PC-9 (cell line): Measurements from ENCODE around the gene PITPNC1. TPM values are rescaled to one million over a fixed set of nuclear protein-coding genes. Genes with fewer than 3 reads are reported as not detected.
"Not testable (repeated sequence)": the region's sequence is repeated elsewhere in the genome, so short reads cannot be mapped to it uniquely, and the experiment has no call there.

Experiments
- BruUV-seq: library from RNA; stranded (reverse); fragments of 400-500 nt; replicated peaks from 2 replicates; lab custom pipeline; 2021; lab: Mats Ljungman, UMichigan
- CTCF ChIA-PET: fragments of 300-600 bp; sonication (Branson Sonifier 250); formaldehyde crosslinking; loops from one replicate; lab custom pipeline; 2022; ENCODE audit warnings: antibody characterized with exemption; lab: Charles Lee
- POLR2A ChIA-PET: fragments of 300-600 bp; sonication (Branson Sonifier 250); formaldehyde crosslinking; loops from one replicate; lab custom pipeline; 2022; ENCODE audit warnings: antibody characterized with exemption; ENCODE audit not compliant: unreplicated experiment; lab: Charles Lee
- DNase-seq, 2 experiments: peaks; one replicate each; pipeline versions ENCODE4 v3.0.0 to v3.0.0-alpha.2; 2015 to 2022; ENCODE audit warnings: mixed read lengths in 1 of 2
- H2AFZ ChIP-seq: fragments of 200-600 bp; sonication (generic); 2 replicates; pipeline ENCODE4 v1.8.1; 2017; ENCODE audit warnings: antibody characterized with exemption
- H3F3A ChIP-seq: fragments of 200-600 bp; sonication (generic); 2 replicates; pipeline ENCODE4 v1.8.1; 2017; ENCODE audit warnings: antibody characterized with exemption, mild to moderate bottlenecking, low read depth; ENCODE audit not compliant: insufficient read depth
- H3K27ac ChIP-seq: fragments of 200-600 bp; sonication (generic); 2 replicates; pipeline ENCODE4 v1.6.1; 2016; ENCODE audit warnings: mixed run types
- H3K27me3 ChIP-seq: fragments of 200-600 bp; sonication (generic); 2 replicates; pipeline ENCODE4 v1.6.1; 2016; ENCODE audit warnings: low read depth, mixed run types; ENCODE audit not compliant: insufficient read depth
- H3K36me3 ChIP-seq: fragments of 200-600 bp; sonication (generic); 2 replicates; pipeline ENCODE4 v1.6.1; 2016; ENCODE audit warnings: low read depth, mixed run types
- H3K4me1 ChIP-seq: fragments of 200-600 bp; sonication (generic); replicated peaks from 2 replicates; pipeline ENCODE4 v1.6.1; 2016; ENCODE audit warnings: mixed run types; ENCODE audit not compliant: insufficient read depth
- H3K4me2 ChIP-seq: fragments of 200-600 bp; sonication (generic); 2 replicates; pipeline ENCODE4 v1.6.1; 2017; ENCODE audit warnings: mixed run types
- H3K4me3 ChIP-seq: fragments of 200-600 bp; sonication (generic); 2 replicates; pipeline ENCODE4 v1.6.1; 2016; ENCODE audit warnings: mixed run types
- H3K79me2 ChIP-seq: fragments of 200-600 bp; sonication (generic); 2 replicates; pipeline ENCODE4 v1.6.1; 2017; ENCODE audit warnings: low read depth, mixed run types
- H3K9me2 ChIP-seq: fragments of 200-600 bp; sonication (generic); 2 replicates; pipeline ENCODE4 v1.8.1; 2017; ENCODE audit warnings: mild to moderate bottlenecking; ENCODE audit not compliant: insufficient read depth
- H3K9me3 ChIP-seq: fragments of 200-600 bp; sonication (generic); 2 replicates; pipeline ENCODE4 v1.8.1; 2016; ENCODE audit warnings: low read depth; ENCODE audit not compliant: insufficient read depth
- H4K20me1 ChIP-seq: fragments of 200-600 bp; sonication (generic); 2 replicates; pipeline ENCODE4 v1.8.1; 2017; ENCODE audit not compliant: insufficient read depth
- CTCF ChIP-seq: fragments of 200-600 bp; sonication (generic); conservative IDR thresholded peaks from 2 replicates; pipeline ENCODE4 v1.6.1; 2017; ENCODE audit warnings: mixed run types, antibody characterized with exemption, mild to moderate bottlenecking, moderate library complexity
- EZH2 ChIP-seq: fragments of 200-600 bp; sonication (generic); IDR thresholded peaks from 2 replicates; pipeline ENCODE4 v1.8.0; 2017; ENCODE audit warnings: antibody characterized with exemption, low read depth
- intact Hi-C: fragments of 100-400 bp; cut with micrococcal nuclease; formaldehyde crosslinking; loops from one replicate; pipeline ENCODE4 v1.10.0; 2022; ENCODE audit not compliant: unreplicated experiment
- total RNA-seq: library from RNA; stranded (reverse); gene quantifications from 2 replicates; pipeline ENCODE4 v1.2.3, GENCODE V29; 2021

PITPNC1 gene
- total RNA-seq, 1 experiment from 2014 or later, result 6.0 TPM

DNA sequence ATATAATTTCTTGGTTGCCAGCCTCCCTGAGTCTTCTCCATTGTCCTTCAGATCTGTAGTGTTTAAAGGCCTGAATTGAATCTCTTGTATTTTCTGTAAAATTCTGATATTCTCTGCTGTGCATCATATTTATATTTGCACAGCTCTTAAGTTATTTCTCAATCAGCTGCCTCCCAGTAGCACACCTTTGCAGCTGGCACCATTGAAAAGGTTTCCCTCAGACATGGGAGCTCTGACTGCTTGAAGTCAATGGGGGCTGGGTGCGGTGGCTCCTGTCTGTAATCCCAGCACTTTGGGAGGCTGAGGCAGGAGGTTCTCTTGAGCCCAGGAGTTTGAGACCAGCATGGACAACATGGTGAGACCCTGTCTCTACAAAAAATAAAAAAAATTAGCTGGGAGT, 40.4 kb downstream of the PITPNC1 start:
- intact Hi-C loops, result no loop called here
- Histone ChIP-seq H3K4me1 (peaks cover 15% of the 10 kb centered on the region), H3K27ac (no peak overlapping the region)

GRCh38 chr17:67420994-67421393, 43.9 kb downstream of the PITPNC1 start:
- Histone ChIP-seq H3K4me3 (no peak overlapping the region), H2AFZ (no peak overlapping the region), H3K9me2 (no peaks in the 10 kb centered on the region), H3K79me2 (0 out of 2 replicates have a peak, but pooled peaks cover 6% of the 10 kb centered on the region), H3K27ac (peak overlapping the region; percentile 93), H3K4me1 (peaks cover 22% of the 10 kb centered on the region), H3F3A (peaks cover 23% of the 10 kb centered on the region), H3K36me3 (no peaks in the 10 kb centered on the region), H3K27me3 (no peaks in the 10 kb centered on the region), H3K9me3 (no peaks in the 10 kb centered on the region; the same call in 1 of the 2 replicates), H4K20me1 (no peaks in the 10 kb centered on the region), H3K4me2 (peak overlapping the region; percentile 38; the same call in 1 of the 2 replicates)
- intact Hi-C loops, result no loop called here
- CTCF ChIA-PET, result no interaction called here
- BruUV-seq, result no TSS peak
- no peak for DNase-seq
- no peak for TF ChIP-seq EZH2
- TF ChIP-seq CTCF, result no peak
- POLR2A ChIA-PET, result no interaction called here

More for the DNA sequence above, 40.4 kb downstream of the PITPNC1 start:
- H3K9me3 ChIP-seq, result no peaks in the 10 kb centered on the region; the same call in 1 of the 2 replicates
- H4K20me1 ChIP-seq, result no peaks in the 10 kb centered on the region
- DNase-seq, result no peak
- H3K4me2 ChIP-seq, result no peak overlapping the region
- H3K9me2 ChIP-seq, result no peaks in the 10 kb centered on the region
- no peaks in the 10 kb centered on the region for H3K79me2 ChIP-seq
- TF ChIP-seq EZH2, result no peak
- no peak for TF ChIP-seq CTCF
- peaks cover 15% of the 10 kb centered on the region for H3F3A ChIP-seq
- ChIA-PET POLR2A (no interaction called here), CTCF (interaction anchor here (0.6 kb wide), 1 partner anchor 19 kb away, joined by 13 read pairs; no protein-coding TSS in a partner anchor)
- no TSS peak for BruUV-seq
- H3K27me3 ChIP-seq, result no peaks in the 10 kb centered on the region
- no peak overlapping the region for H2AFZ ChIP-seq
- no peak overlapping the region for H3K4me3 ChIP-seq
- no peaks in the 10 kb centered on the region for H3K36me3 ChIP-seq

GRCh38 chr17:67421869-67422273, 44.8 kb downstream of the PITPNC1 start:
- Histone ChIP-seq H4K20me1 (no peaks in the 10 kb centered on the region), H3K4me3 (no peak overlapping the region)

DNA sequence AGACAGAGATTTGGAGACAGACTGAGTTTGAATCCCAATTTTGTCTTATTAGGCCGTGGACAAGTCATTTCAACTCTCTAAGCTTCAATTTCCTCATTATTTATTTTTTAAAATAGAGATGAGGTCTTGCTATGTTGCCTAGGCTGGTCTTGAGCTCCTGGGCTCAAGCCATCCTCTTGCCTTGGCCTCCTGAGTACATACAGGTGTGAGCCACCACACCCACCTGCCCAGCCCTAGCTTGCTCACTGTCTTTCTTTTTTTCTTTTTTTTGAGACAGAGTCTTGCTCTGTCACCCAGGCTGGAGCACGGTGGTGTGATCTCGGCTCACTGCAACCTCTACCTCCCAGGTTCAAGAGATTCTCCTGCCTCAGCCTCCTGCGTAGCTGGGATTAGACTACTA, 45.2 kb downstream of the PITPNC1 start:
- H3K27me3 ChIP-seq, H2AFZ ChIP-seq, H4K20me1 ChIP-seq, H3K9me2 ChIP-seq, H3K79me2 ChIP-seq, H3K9me3 ChIP-seq, H3K4me3 ChIP-seq, H3K36me3 ChIP-seq: not testable (repeated sequence)
- Histone ChIP-seq H3K4me2 (peak overlapping the region; percentile 43), H3K4me1 (peaks cover 22% of the 10 kb centered on the region), H3F3A (peaks cover 23% of the 10 kb centered on the region), H3K27ac (peak overlapping the region; percentile 93)
- ChIA-PET POLR2A (interaction anchor here (0.5 to 0.9 kb wide), 4 partner anchors 9 to 417 kb away, joined by 3 to 13 read pairs (median 4); no protein-coding TSS in a partner anchor), CTCF (interaction anchor here (0.9 kb wide), 2 partner anchors 9 to 35 kb away, joined by 3 read pairs; no protein-coding TSS in a partner anchor)
- peak in 1 of 2 experiments; percentile 29 for DNase-seq
- intact Hi-C loops, result loop anchor here (1.0 to 2.0 kb wide), 3 partner anchors 9 to 31 kb away; no protein-coding TSS in a partner anchor
- TSS peak; percentile 77 for BruUV-seq

More at GRCh38 chr17:67421869-67422273, 44.8 kb downstream of the PITPNC1 start:
- peak; percentile 70 to 100 for DNase-seq
- Histone ChIP-seq H3K27ac (peak overlapping the region; percentile 93), H3F3A (peaks cover 23% of the 10 kb centered on the region), H3K9me2 (no peaks in the 10 kb centered on the region), H3K36me3 (no peaks in the 10 kb centered on the region), H3K79me2 (0 out of 2 replicates have a peak, but pooled peaks cover 6% of the 10 kb centered on the region), H3K27me3 (no peaks in the 10 kb centered on the region), H3K4me1 (peaks cover 22% of the 10 kb centered on the region), H3K9me3 (no peaks in the 10 kb centered on the region; the same call in 1 of the 2 replicates), H2AFZ (no peak overlapping the region), H3K4me2 (peak overlapping the region; percentile 43)
- no TSS peak for BruUV-seq
- ChIA-PET CTCF (interaction anchor here (0.9 kb wide), 2 partner anchors 9 to 34 kb away, joined by 3 read pairs; no protein-coding TSS in a partner anchor), POLR2A (interaction anchor here (0.6 to 0.9 kb wide), 3 partner anchors 20 to 417 kb away, joined by 3 to 13 read pairs (median 6); no protein-coding TSS in a partner anchor)
- TF ChIP-seq CTCF (no peak), EZH2 (no peak)
- intact Hi-C loops, result loop anchor here (1.0 to 2.0 kb wide), 3 partner anchors 9 to 31 kb away; no protein-coding TSS in a partner anchor
